ENCODE results near the gene TRIB2.

DNA sequence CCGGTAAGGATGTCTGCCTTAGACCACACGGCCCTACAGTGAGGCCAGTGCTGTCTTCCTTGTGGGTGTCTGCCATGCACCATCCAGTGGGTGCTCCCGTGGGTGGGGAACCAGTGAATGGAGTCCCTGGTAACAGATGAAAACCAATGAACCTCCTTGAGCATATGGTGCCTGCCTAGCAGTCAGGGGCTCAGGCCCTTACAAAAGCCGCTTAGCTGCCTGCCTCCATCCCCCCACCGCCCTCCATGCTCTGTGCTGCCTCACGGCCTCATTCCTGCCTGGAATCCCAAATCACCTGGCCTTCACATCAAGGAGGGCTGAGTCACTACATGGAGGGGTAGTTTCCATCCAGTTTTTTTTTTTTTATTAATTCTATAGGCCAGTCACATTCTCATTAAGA lies 30.8 kb upstream of the TRIB2 start:
- TF ChIP-seq ZNF274 (IDR thresholded peaks at IDR 0.05; ENCODE audit: low read depth, low read length) (no peak), YY1 (IDR thresholded peaks at IDR 0.05; ENCODE audit: insufficient read depth, insufficient read length) (no peak), SUZ12 (IDR thresholded peaks at IDR 0.05; ENCODE audit: extremely low read depth, insufficient read depth, insufficient read length) (no peak)

Measured in NT2/D1 (cell line).